ENCODE results near the gene ACSS2.
"Not testable (repeated sequence)": the region's sequence is repeated elsewhere in the genome, so short reads cannot be mapped to it uniquely, and the experiment has no call there.

ACSS2 gene

GRCh38 chr20:34872622-34873224 lies 3.7 kb upstream of the ACSS2 start, which contains the start of gene GGT7:
Gene GGT7 (minus strand): TSS chr20:34872856. CDS start chr20:34872815, 41 bp downstream.
- in situ Hi-C loops (cut with MboI; ENCODE audit: low sequenced_read_pairs), result loop anchor here (5.0 to 25.0 kb wide), 2 partner anchors 85 to 390 kb away; partner anchors contain the start of genes GSS and MYH7B

- in situ Hi-C loops (cut with MboI; ENCODE audit: low sequenced_read_pairs), result loop anchor here (5.0 to 25.0 kb wide), 2 partner anchors 84 to 389 kb away; partner anchors contain the start of genes GSS and MYH7B
Observed at GRCh38 chr20:34873583-34874093, 2.8 kb upstream of the ACSS2 start.

GRCh38 chr20:34874094-34874654 lies 2.2 kb upstream of the ACSS2 start:
- in situ Hi-C loops (cut with MboI; ENCODE audit: low sequenced_read_pairs), result loop anchor here (5.0 to 25.0 kb wide), 2 partner anchors 83 to 388 kb away; partner anchors contain the start of genes GSS and MYH7B

- in situ Hi-C loops (cut with MboI; ENCODE audit: low sequenced_read_pairs), result no loop called here
Observed at GRCh38 chr20:34875642-34876405, 588 bp upstream of the ACSS2 start.

GRCh38 chr20:34880215-34880850 lies 3.9 kb downstream of the ACSS2 start:
- in situ Hi-C loops (cut with MboI; ENCODE audit: low sequenced_read_pairs), result no loop called here

- in situ Hi-C loops (cut with MboI; ENCODE audit: low sequenced_read_pairs), result not testable (repeated sequence)
Observed at GRCh38 chr20:34880971-34881370, 4.6 kb downstream of the ACSS2 start.

- in situ Hi-C loops (cut with MboI; ENCODE audit: low sequenced_read_pairs), result no loop called here
Observed at GRCh38 chr20:34881689-34882088, 5.3 kb downstream of the ACSS2 start.

- in situ Hi-C loops (cut with MboI; ENCODE audit: low sequenced_read_pairs), result no loop called here
Observed at GRCh38 chr20:34883087-34883688, 6.8 kb downstream of the ACSS2 start.

- in situ Hi-C loops (cut with MboI; ENCODE audit: low sequenced_read_pairs), result no loop called here
Observed at GRCh38 chr20:34883809-34884208, 7.4 kb downstream of the ACSS2 start.

- in situ Hi-C loops (cut with MboI; ENCODE audit: low sequenced_read_pairs), result no loop called here
Observed at GRCh38 chr20:34884260-34884659, 7.8 kb downstream of the ACSS2 start.

- in situ Hi-C loops (cut with MboI; ENCODE audit: low sequenced_read_pairs), result no loop called here
Observed at GRCh38 chr20:34886122-34886521, 9.7 kb downstream of the ACSS2 start.

GRCh38 chr20:34887023-34887422 lies 10.6 kb downstream of the ACSS2 start:
- in situ Hi-C loops (cut with MboI; ENCODE audit: low sequenced_read_pairs), result no loop called here

- in situ Hi-C loops (cut with MboI; ENCODE audit: low sequenced_read_pairs), result no loop called here
Observed at GRCh38 chr20:34888468-34888867, 12.1 kb downstream of the ACSS2 start.

GRCh38 chr20:34891166-34892062 lies 15.0 kb downstream of the ACSS2 start:
- in situ Hi-C loops (cut with MboI; ENCODE audit: low sequenced_read_pairs), result no loop called here

GRCh38 chr20:34892671-34893070 lies 16.3 kb downstream of the ACSS2 start:
- in situ Hi-C loops (cut with MboI; ENCODE audit: low sequenced_read_pairs), result no loop called here

- in situ Hi-C loops (cut with MboI; ENCODE audit: low sequenced_read_pairs), result no loop called here
Observed at GRCh38 chr20:34894723-34895122, 18.3 kb downstream of the ACSS2 start.

GRCh38 chr20:34895465-34895864 lies 19.1 kb downstream of the ACSS2 start:
- in situ Hi-C loops (cut with MboI; ENCODE audit: low sequenced_read_pairs), result no loop called here

- in situ Hi-C loops (cut with MboI; ENCODE audit: low sequenced_read_pairs), result no loop called here
Observed at GRCh38 chr20:34896086-34896621, 19.7 kb downstream of the ACSS2 start.

GRCh38 chr20:34898129-34898528 lies 21.7 kb downstream of the ACSS2 start:
- in situ Hi-C loops (cut with MboI; ENCODE audit: low sequenced_read_pairs), result not testable (repeated sequence)
